SK-N-SH (cell line): ENCODE data around the gene PDE4B. TPM values are rescaled to one million over a fixed set of nuclear protein-coding genes. Genes with fewer than 3 reads are reported as not detected.

Source experiments
- CTCF ChIA-PET: fragments of 300-600, 350-600 bp; formaldehyde crosslinking; extraction: SDS; loops from one replicate; lab custom pipeline; 2021; lab: Yijun Ruan, JAX
- POLR2A ChIA-PET: fragments of 350-600 bp; sonication (Branson Sonifier 250); formaldehyde crosslinking; extraction: SDS; loops from one replicate; lab custom pipeline; 2020; ENCODE audit warnings: antibody characterized with exemption, inconsistent platforms; lab: Yijun Ruan, JAX
- DNase-seq: peaks from one replicate; pipeline ENCODE4 v3.0.0; 2012
- H2AFZ ChIP-seq: fragments of 200-600 bp; sonication (generic); 2 replicates; pipeline ENCODE4 v1.8.1; 2016; ENCODE audit warnings: antibody characterized with exemption, mild to moderate bottlenecking, low read depth
- H3F3A ChIP-seq: fragments of 200-600 bp; sonication (generic); replicated peaks from 2 replicates; pipeline ENCODE3; 2016; ENCODE audit warnings: antibody characterized with exemption, mild to moderate bottlenecking; ENCODE audit not compliant: insufficient read depth
- H3K27ac ChIP-seq, 2 experiments: fragments of 200-500 bp in 1 of 2; fragments of 200-600 bp in 1 of 2; sonication (Bioruptor generic) in 1 of 2; sonication (generic), shearing (Covaris generic) in 1 of 2; 2 replicates each; pipeline versions ENCODE4 v1.5.1 to v1.6.1; 2014 to 2016; ENCODE audit warnings: low read depth in 2 of 2, inconsistent platforms in 1 of 2, low read length in 1 of 2, mild to moderate bottlenecking in 1 of 2, mixed read lengths in 1 of 2
- H3K27me3 ChIP-seq: fragments of 200-600 bp; sonication (generic), shearing (Covaris generic); 2 replicates; pipeline ENCODE4 v1.6.1; 2016; ENCODE audit warnings: mixed run types; ENCODE audit not compliant: insufficient read depth
- H3K36me3 ChIP-seq, 2 experiments: fragments of 200-500 bp in 1 of 2; fragments of 200-600 bp in 1 of 2; sonication (Bioruptor generic) in 1 of 2; sonication (generic) in 1 of 2; replicated peaks in 1 of 2; 2 replicates each; pipeline versions ENCODE3 to v1.5.1; 2014 to 2016; ENCODE audit warnings: low read length in 1 of 2, mild to moderate bottlenecking in 1 of 2; ENCODE audit not compliant: insufficient read depth in 2 of 2, control insufficient read depth in 1 of 2
- H3K4me1 ChIP-seq, 2 experiments: fragments of 200-500 bp in 1 of 2; fragments of 200-600 bp in 1 of 2; sonication (Bioruptor generic) in 1 of 2; sonication (generic), shearing (Covaris generic) in 1 of 2; 2 replicates each; pipeline versions ENCODE4 v1.5.1 to v1.6.1; 2014 to 2016; ENCODE audit warnings: low read depth in 1 of 2, low read length in 1 of 2, mixed run types in 1 of 2; ENCODE audit not compliant: insufficient read depth in 2 of 2, control insufficient read depth in 1 of 2
- H3K4me2 ChIP-seq: fragments of 200-600 bp; sonication (generic), shearing (Covaris generic); 2 replicates; pipeline ENCODE4 v1.6.1; 2017; ENCODE audit warnings: mixed run types
- H3K4me3 ChIP-seq, 2 experiments: fragments of 200-500 bp in 1 of 2; fragments of 200-600 bp in 1 of 2; sonication (Bioruptor generic) in 1 of 2; sonication (generic), shearing (Covaris generic) in 1 of 2; 2 replicates each; pipeline versions ENCODE4 v1.5.1 to v1.8.1; 2014 to 2016; ENCODE audit warnings: low read depth in 2 of 2, inconsistent platforms in 1 of 2, low read length in 1 of 2, mild to moderate bottlenecking in 1 of 2, mixed read lengths in 1 of 2, moderate library complexity in 1 of 2
- H3K79me2 ChIP-seq: fragments of 200-600 bp; sonication (generic); 2 replicates; pipeline ENCODE4 v1.8.1; 2017; ENCODE audit warnings: mild to moderate bottlenecking; ENCODE audit not compliant: insufficient read depth
- H3K9ac ChIP-seq: fragments of 200-600 bp; sonication (generic); 2 replicates; pipeline ENCODE4 v1.6.1; 2017; ENCODE audit warnings: mixed run types
- H3K9me2 ChIP-seq: fragments of 200-600 bp; sonication (generic); 2 replicates; pipeline ENCODE4 v1.6.1; 2017; ENCODE audit warnings: mixed run types
- H3K9me3 ChIP-seq: fragments of 200-600 bp; sonication (generic); 2 replicates; pipeline ENCODE4 v1.6.1; 2017; ENCODE audit warnings: mixed run types, mild to moderate bottlenecking, moderate library complexity
- H4K20me1 ChIP-seq: fragments of 200-600 bp; sonication (generic); 2 replicates; pipeline ENCODE4 v1.6.1; 2017; ENCODE audit warnings: mild to moderate bottlenecking, mixed run types; ENCODE audit not compliant: insufficient read depth
- CHD2 ChIP-seq: fragments of 150-350 bp; IDR thresholded peaks from 2 replicates; pipeline ENCODE4 v1.6.1; 2018; ENCODE audit warnings: low read length; ENCODE audit not compliant: partially characterized antibody
- EZH2phosphoT487 ChIP-seq: fragments of 200-600 bp; sonication (generic); IDR thresholded peaks from 2 replicates; pipeline ENCODE4 v1.6.1; 2017; ENCODE audit warnings: low read depth, mixed run types, mild to moderate bottlenecking, antibody characterized with exemption, moderate library complexity, borderline replicate concordance
- FOSL2 ChIP-seq: IDR thresholded peaks from 2 replicates; pipeline ENCODE4 v1.4.0; 2012; ENCODE audit warnings: low read depth, mild to moderate bottlenecking, moderate library complexity, borderline replicate concordance
- FOXM1 ChIP-seq: IDR thresholded peaks from 2 replicates; pipeline ENCODE4 v1.4.0; 2012; ENCODE audit warnings: low read depth, mild to moderate bottlenecking
- GABPA ChIP-seq: IDR thresholded peaks from 2 replicates; pipeline ENCODE4 v1.4.0; 2012; ENCODE audit warnings: low read depth, mild to moderate bottlenecking
- IRF3 ChIP-seq: fragments of 150-350 bp; IDR thresholded peaks from 2 replicates; pipeline ENCODE4 v1.6.1; 2016; ENCODE audit warnings: mild to moderate bottlenecking, low read depth, low read length
- JUND ChIP-seq: IDR thresholded peaks from 2 replicates; pipeline ENCODE4 v1.4.0; 2012
- MEF2A ChIP-seq: IDR thresholded peaks from 2 replicates; pipeline ENCODE4 v1.4.0; 2012; ENCODE audit warnings: low read depth, borderline replicate concordance
- NRF1 ChIP-seq: IDR thresholded peaks from 2 replicates; pipeline ENCODE4 v1.6.1; 2012; ENCODE audit warnings: low read depth, mild to moderate bottlenecking, low read length
- PBX3 ChIP-seq: IDR thresholded peaks from 2 replicates; pipeline ENCODE4; 2012
- POLR2AphosphoS5 ChIP-seq: IDR thresholded peaks from 2 replicates; pipeline ENCODE4 v1.6.1; 2012; ENCODE audit warnings: low read depth, low read length
- RXRA ChIP-seq: IDR thresholded peaks from 2 replicates; pipeline ENCODE4 v1.4.0; 2012; ENCODE audit warnings: low read depth, mild to moderate bottlenecking, borderline replicate concordance
- TCF12 ChIP-seq: IDR thresholded peaks from 2 replicates; pipeline ENCODE4 v1.4.0; 2012
- TEAD4 ChIP-seq: IDR thresholded peaks from 2 replicates; pipeline ENCODE4 v1.4.0; 2012; ENCODE audit warnings: mild to moderate bottlenecking, borderline replicate concordance; ENCODE audit not compliant: insufficient read depth
- USF1 ChIP-seq: IDR thresholded peaks from 2 replicates; pipeline ENCODE4 v1.4.0; 2012; ENCODE audit warnings: low read depth, borderline replicate concordance
- YY1 ChIP-seq: IDR thresholded peaks from 2 replicates; pipeline ENCODE4 v1.4.0; 2012; ENCODE audit warnings: low read depth, mild to moderate bottlenecking
- ZBTB33 ChIP-seq: IDR thresholded peaks from 2 replicates; pipeline ENCODE4 v1.4.0; 2012; ENCODE audit warnings: low read depth, borderline replicate concordance
- WGBS: methylation state at CpG from one replicate; pipeline ENCODE4 v1.1.6; 2017; ENCODE audit warnings: low lambda C conversion rate; 5-methylcytosine and 5-hydroxymethylcytosine counted together
- polyA plus RNA-seq, 3 experiments: library from polyadenylated mRNA; depleted of rRNA; stranded (reverse); fragments of >200 nt; gene quantifications; 2 replicates each; pipeline ENCODE4 v1.2.3, GENCODE V29; 2012

Gene PDE4B
- polyA plus RNA-seq, 1 of the 3 experiments (the other 2 are of a cell fraction), result 1.9 TPM

GRCh38 chr1:66383168-66383567 is 590.5 kb downstream of the PDE4B start:
- H3K4me1 ChIP-seq, result peaks cover 0 to 3% of the 10 kb centered on the region in 2 experiments; a peak in 1 of 4 replicates
- H3K36me3 ChIP-seq, result no peaks in the 10 kb centered on the region
- DNase-seq, result no peak
- no peaks in the 10 kb centered on the region for H3K9me2 ChIP-seq
- H3K9ac ChIP-seq, result no peak overlapping the region
- no peak for TF ChIP-seq CHD2
- no peak for TF ChIP-seq NRF1
- no peak for TF ChIP-seq POLR2AphosphoS5
- TF ChIP-seq FOXM1, result no peak
- no peak for TF ChIP-seq PBX3
- no peak for TF ChIP-seq FOSL2
- no peak for TF ChIP-seq USF1
- TF ChIP-seq RXRA, result no peak
- no peak for TF ChIP-seq EZH2phosphoT487
- no peaks in the 10 kb centered on the region for H3K27me3 ChIP-seq
- no peaks in the 10 kb centered on the region for H3F3A ChIP-seq
- H4K20me1 ChIP-seq, result no peaks in the 10 kb centered on the region
- POLR2A ChIA-PET, result no interaction called here
- H3K9me3 ChIP-seq, result peaks cover 13% of the 10 kb centered on the region; the same call in 1 of the 2 replicates
- H3K4me3 ChIP-seq, result no peak overlapping the region; a peak in 1 of 4 replicates
- H2AFZ ChIP-seq, result no peak overlapping the region
- H3K4me2 ChIP-seq, result no peak overlapping the region
- WGBS, result 93% methylated on average over 3 of the region's 5 CpGs
- H3K79me2 ChIP-seq, result no peaks in the 10 kb centered on the region
- H3K27ac ChIP-seq, result no peak overlapping the region
- CTCF ChIA-PET, result interaction anchor here (0.7 to 1.1 kb wide), 2 partner anchors 15 to 19 kb away, joined by 3 read pairs; no protein-coding TSS in a partner anchor

GRCh38 chr1:66383611-66384010 is 590.9 kb downstream of the PDE4B start:
- TF ChIP-seq GABPA, result no peak
- TF ChIP-seq TEAD4, result no peak
- no peak for TF ChIP-seq YY1
- no peak for TF ChIP-seq JUND
- TF ChIP-seq IRF3, result no peak
- no peak for TF ChIP-seq TCF12
- no peak for TF ChIP-seq MEF2A
- no peak for TF ChIP-seq ZBTB33
- TF ChIP-seq FOSL2, result no peak
- TF ChIP-seq, all 33 proteins: peak for 0
- no peaks in the 10 kb centered on the region for H3K79me2 ChIP-seq
- no peak overlapping the region; a peak in 1 of 4 replicates for H3K4me3 ChIP-seq
- H3K4me1 ChIP-seq, result peaks cover 0 to 3% of the 10 kb centered on the region in 2 experiments; a peak in 1 of 4 replicates
- DNase-seq, result no peak
- H3K4me2 ChIP-seq, result no peak overlapping the region
- ChIA-PET POLR2A (no interaction called here), CTCF (interaction anchor here (0.7 kb wide), 1 partner anchor 19 kb away, joined by 3 read pairs; no protein-coding TSS in a partner anchor)
- no peaks in the 10 kb centered on the region for H3K9me2 ChIP-seq
- H4K20me1 ChIP-seq, result no peaks in the 10 kb centered on the region
- no peaks in the 10 kb centered on the region for H3K27me3 ChIP-seq
- H3K9ac ChIP-seq, result no peak overlapping the region
- peaks cover 13% of the 10 kb centered on the region; the same call in 1 of the 2 replicates for H3K9me3 ChIP-seq
- 80% methylated on average over 1 of the region's 1 CpG for WGBS
- no peak overlapping the region for H3K27ac ChIP-seq
- no peaks in the 10 kb centered on the region for H3F3A ChIP-seq
- H2AFZ ChIP-seq, result no peak overlapping the region
- no peaks in the 10 kb centered on the region for H3K36me3 ChIP-seq
